Panc1 (cell line): ENCODE measurements around the gene IFI16. TPM values are rescaled to one million over a fixed set of nuclear protein-coding genes. Genes with fewer than 3 reads are reported as not detected.

Source experiments
- ATAC-seq: fragments of 200-7000 bp; cut with Tn5 transposase; 2 replicates; pipeline ENCODE4 v1.9.1; 2020; ENCODE audit warnings: mild to moderate bottlenecking, moderate library complexity
- BruUV-seq: library from RNA; stranded (reverse); fragments of 400-500 nt; replicated peaks from 2 replicates; lab custom pipeline; 2021; lab: Mats Ljungman, UMichigan
- CTCF ChIA-PET: fragments of 300-600 bp; sonication (Branson Sonifier 250); formaldehyde crosslinking; loops from one replicate; lab custom pipeline; 2022; ENCODE audit warnings: antibody characterized with exemption; lab: Charles Lee
- POLR2A ChIA-PET: fragments of 300-600 bp; sonication (Branson Sonifier 250); formaldehyde crosslinking; loops from one replicate; lab custom pipeline; 2022; ENCODE audit warnings: antibody characterized with exemption; lab: Charles Lee
- DNase-seq: peaks from one replicate; pipeline ENCODE4 v3.0.0-alpha.2; 2010; ENCODE audit warnings: low read depth, low spot score
- H3K27ac ChIP-seq: 2 replicates; pipeline ENCODE4 v1.5.1; 2011; ENCODE audit warnings: mild to moderate bottlenecking, low read length, inconsistent platforms
- H3K27me3 ChIP-seq: fragments of 200-500 bp; sonication (Bioruptor generic); 2 replicates; pipeline ENCODE4 v1.6.0; 2014; ENCODE audit warnings: low read length, inconsistent platforms; ENCODE audit not compliant: control insufficient read depth, insufficient read depth
- H3K36me3 ChIP-seq: fragments of 200-500 bp; sonication (Bioruptor generic); 2 replicates; pipeline ENCODE4 v1.5.1; 2014; ENCODE audit warnings: inconsistent platforms, mild to moderate bottlenecking, low read length, moderate library complexity; ENCODE audit not compliant: control insufficient read depth, insufficient read depth
- H3K4me1 ChIP-seq: 2 replicates; pipeline ENCODE4 v1.5.1; 2011; ENCODE audit warnings: inconsistent platforms, mild to moderate bottlenecking, low read length, moderate library complexity; ENCODE audit not compliant: control insufficient read depth, insufficient read depth
- H3K4me3 ChIP-seq, 2 experiments: 2 replicates each; pipeline ENCODE4 v1.5.1; 2011 to 2012; ENCODE audit warnings: low read depth in 2 of 2, low read length in 2 of 2, mild to moderate bottlenecking in 2 of 2, inconsistent platforms in 1 of 2, moderate library complexity in 1 of 2
- H3K9me3 ChIP-seq: fragments of 200-500 bp; sonication (Bioruptor generic); 2 replicates; pipeline ENCODE4 v1.5.1; 2014; ENCODE audit warnings: low read depth, mild to moderate bottlenecking, inconsistent platforms, low read length, moderate library complexity; ENCODE audit not compliant: control insufficient read depth, insufficient read depth
- POLR2AphosphoS5 ChIP-seq: IDR thresholded peaks from 2 replicates; pipeline ENCODE4 v1.6.1; 2012; ENCODE audit warnings: mild to moderate bottlenecking, low read depth, low read length, moderate library complexity
- SIN3A ChIP-seq: IDR thresholded peaks from 2 replicates; pipeline ENCODE4 v1.6.1; 2012; ENCODE audit warnings: low read depth, mild to moderate bottlenecking, low read length, moderate library complexity, borderline replicate concordance; ENCODE audit not compliant: insufficient read depth
- TCF7L2 ChIP-seq: IDR thresholded peaks from 2 replicates; pipeline ENCODE4 v1.6.1; 2011; ENCODE audit warnings: mild to moderate bottlenecking, low read depth, low read length, inconsistent platforms
- in situ Hi-C: cut with HindIII; loops from 2 replicates; pipeline ENCODE4 v1.10.0; 2016; ENCODE audit warnings: low sequenced_read_pairs, low pct_unique_long_range_greater_than_20kb
- intact Hi-C: fragments of 100-400 bp; cut with micrococcal nuclease; formaldehyde crosslinking; loops from one replicate; pipeline ENCODE4 v1.10.0; 2022; ENCODE audit not compliant: unreplicated experiment
- total RNA-seq: library from RNA; stranded (reverse); gene quantifications from one replicate; pipeline ENCODE4 v1.2.1, GENCODE V29; 2021; ENCODE audit not compliant: unreplicated experiment
- TF ChIP-seq, protein P1 (sequence below): fragments of 450-650 bp; IDR thresholded peaks from 2 replicates; pipeline ENCODE4 v1.5.1; 2017; ENCODE audit warnings: mild to moderate bottlenecking
- TF ChIP-seq, protein P2 (sequence below), 2 experiments: IDR thresholded peaks; 2 replicates each; pipeline ENCODE4 v1.6.1; 2011 to 2012; ENCODE audit warnings: low read depth in 2 of 2, control low read depth in 1 of 2, low read length in 1 of 2, mild to moderate bottlenecking in 1 of 2, moderate library complexity in 1 of 2; ENCODE audit not compliant: insufficient read depth in 1 of 2

Gene IFI16
- total RNA-seq, 1 experiment from 2014 or later: 0.36 TPM

DNA sequence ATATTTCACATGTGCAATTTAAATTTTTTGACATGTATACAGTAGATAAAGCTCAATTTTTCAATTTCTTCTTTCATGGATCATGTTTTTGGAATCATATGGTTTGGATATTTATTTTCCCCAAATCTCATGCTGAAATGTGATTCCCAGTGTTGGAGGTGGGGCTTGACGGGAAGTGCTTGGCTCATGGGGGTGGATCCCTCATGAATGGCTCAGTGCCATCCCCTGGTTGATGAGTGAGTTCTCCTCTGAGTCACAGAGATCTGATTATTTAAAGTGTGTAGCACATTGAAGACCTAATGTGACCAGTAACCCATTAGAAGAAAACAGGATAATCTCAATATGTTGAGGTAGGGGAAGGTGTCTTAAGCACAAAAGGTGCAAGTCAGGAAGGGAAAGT lies 9.1 kb upstream of the IFI16 start:
- Histone ChIP-seq H3K9me3 (no peaks in the 10 kb centered on the region), H3K36me3 (no peaks in the 10 kb centered on the region), H3K27ac (no peak overlapping the region), H3K4me3 (peak overlapping the region in 1 of 2 experiments; percentile 23; a peak in 1 of 4 replicates), H3K27me3 (peaks cover 7% of the 10 kb centered on the region), H3K4me1 (no peaks in the 10 kb centered on the region)
- in situ Hi-C loops: no loop called here
- no peak for TF ChIP-seq SIN3A
- TF ChIP-seq TCF7L2: no peak
- TF ChIP-seq, protein P1, sequence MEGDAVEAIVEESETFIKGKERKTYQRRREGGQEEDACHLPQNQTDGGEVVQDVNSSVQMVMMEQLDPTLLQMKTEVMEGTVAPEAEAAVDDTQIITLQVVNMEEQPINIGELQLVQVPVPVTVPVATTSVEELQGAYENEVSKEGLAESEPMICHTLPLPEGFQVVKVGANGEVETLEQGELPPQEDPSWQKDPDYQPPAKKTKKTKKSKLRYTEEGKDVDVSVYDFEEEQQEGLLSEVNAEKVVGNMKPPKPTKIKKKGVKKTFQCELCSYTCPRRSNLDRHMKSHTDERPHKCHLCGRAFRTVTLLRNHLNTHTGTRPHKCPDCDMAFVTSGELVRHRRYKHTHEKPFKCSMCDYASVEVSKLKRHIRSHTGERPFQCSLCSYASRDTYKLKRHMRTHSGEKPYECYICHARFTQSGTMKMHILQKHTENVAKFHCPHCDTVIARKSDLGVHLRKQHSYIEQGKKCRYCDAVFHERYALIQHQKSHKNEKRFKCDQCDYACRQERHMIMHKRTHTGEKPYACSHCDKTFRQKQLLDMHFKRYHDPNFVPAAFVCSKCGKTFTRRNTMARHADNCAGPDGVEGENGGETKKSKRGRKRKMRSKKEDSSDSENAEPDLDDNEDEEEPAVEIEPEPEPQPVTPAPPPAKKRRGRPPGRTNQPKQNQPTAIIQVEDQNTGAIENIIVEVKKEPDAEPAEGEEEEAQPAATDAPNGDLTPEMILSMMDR: no peak
- TF ChIP-seq, protein P2, sequence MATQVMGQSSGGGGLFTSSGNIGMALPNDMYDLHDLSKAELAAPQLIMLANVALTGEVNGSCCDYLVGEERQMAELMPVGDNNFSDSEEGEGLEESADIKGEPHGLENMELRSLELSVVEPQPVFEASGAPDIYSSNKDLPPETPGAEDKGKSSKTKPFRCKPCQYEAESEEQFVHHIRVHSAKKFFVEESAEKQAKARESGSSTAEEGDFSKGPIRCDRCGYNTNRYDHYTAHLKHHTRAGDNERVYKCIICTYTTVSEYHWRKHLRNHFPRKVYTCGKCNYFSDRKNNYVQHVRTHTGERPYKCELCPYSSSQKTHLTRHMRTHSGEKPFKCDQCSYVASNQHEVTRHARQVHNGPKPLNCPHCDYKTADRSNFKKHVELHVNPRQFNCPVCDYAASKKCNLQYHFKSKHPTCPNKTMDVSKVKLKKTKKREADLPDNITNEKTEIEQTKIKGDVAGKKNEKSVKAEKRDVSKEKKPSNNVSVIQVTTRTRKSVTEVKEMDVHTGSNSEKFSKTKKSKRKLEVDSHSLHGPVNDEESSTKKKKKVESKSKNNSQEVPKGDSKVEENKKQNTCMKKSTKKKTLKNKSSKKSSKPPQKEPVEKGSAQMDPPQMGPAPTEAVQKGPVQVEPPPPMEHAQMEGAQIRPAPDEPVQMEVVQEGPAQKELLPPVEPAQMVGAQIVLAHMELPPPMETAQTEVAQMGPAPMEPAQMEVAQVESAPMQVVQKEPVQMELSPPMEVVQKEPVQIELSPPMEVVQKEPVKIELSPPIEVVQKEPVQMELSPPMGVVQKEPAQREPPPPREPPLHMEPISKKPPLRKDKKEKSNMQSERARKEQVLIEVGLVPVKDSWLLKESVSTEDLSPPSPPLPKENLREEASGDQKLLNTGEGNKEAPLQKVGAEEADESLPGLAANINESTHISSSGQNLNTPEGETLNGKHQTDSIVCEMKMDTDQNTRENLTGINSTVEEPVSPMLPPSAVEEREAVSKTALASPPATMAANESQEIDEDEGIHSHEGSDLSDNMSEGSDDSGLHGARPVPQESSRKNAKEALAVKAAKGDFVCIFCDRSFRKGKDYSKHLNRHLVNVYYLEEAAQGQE (IDR thresholded peaks at IDR 0.05; ENCODE audit: insufficient read depth in 1 of 2, low read depth in 2 of 2, low read length in 1 of 2): no peak
- TF ChIP-seq POLR2AphosphoS5: no peak
- intact Hi-C loops: no loop called here
- DNase-seq (no peak), ATAC-seq (no peak)
- no TSS peak for BruUV-seq
- CTCF ChIA-PET: no interaction called here
- POLR2A ChIA-PET: no interaction called here

- no peak overlapping the region for H3K4me3 ChIP-seq
- no peaks in the 10 kb centered on the region for H3K9me3 ChIP-seq
- TF ChIP-seq, protein P2 (IDR thresholded peaks at IDR 0.05; ENCODE audit: insufficient read depth in 1 of 2, low read depth in 2 of 2, low read length in 1 of 2): no peak
- TF ChIP-seq TCF7L2 (no peak), SIN3A (no peak), POLR2AphosphoS5 (no peak)
- TF ChIP-seq, protein P1: no peak
- ChIA-PET POLR2A (no interaction called here), CTCF (no interaction called here)
- ATAC-seq: no peak
- H3K36me3 ChIP-seq: no peaks in the 10 kb centered on the region
- H3K27ac ChIP-seq: no peak overlapping the region
- H3K27me3 ChIP-seq: peaks cover under 1% of the 10 kb centered on the region; the same call in 1 of the 2 replicates
- no peaks in the 10 kb centered on the region for H3K4me1 ChIP-seq
- in situ Hi-C loops: no loop called here
- no peak for DNase-seq
- no TSS peak for BruUV-seq
- intact Hi-C loops: no loop called here
Measured at GRCh38 chr1:159005161-159005560, 4.5 kb upstream of the IFI16 start.
